GM06990 (cell line): ENCODE measurements around the gene P2RY6.

Experiments
- DNase-seq: peaks from one replicate; pipeline ENCODE4 v3.0.0-alpha.2; 2011; ENCODE audit not compliant: insufficient read length; ENCODE audit errors: extremely low read depth
- H3K27me3 ChIP-seq: replicated peaks from 2 replicates; pipeline ENCODE4 v1.6.0; 2011; ENCODE audit warnings: low read length; ENCODE audit not compliant: control insufficient read depth, insufficient read depth
- H3K36me3 ChIP-seq: 2 replicates; pipeline ENCODE4 v1.5.1; 2011; ENCODE audit warnings: low read length; ENCODE audit not compliant: control insufficient read depth, insufficient read depth
- H3K4me3 ChIP-seq: replicated peaks from 2 replicates; pipeline ENCODE4 v1.5.1; 2011; ENCODE audit warnings: low read depth, mild to moderate bottlenecking, control low read depth, low read length
- TF ChIP-seq, protein P1 (sequence below): IDR thresholded peaks from 2 replicates; pipeline ENCODE4 v1.5.1; 2011; ENCODE audit warnings: low read length, control low read depth, mild to moderate bottlenecking, inconsistent platforms; ENCODE audit not compliant: insufficient read depth, poor library complexity, severe bottlenecking

The P2RY6 gene

DNA sequence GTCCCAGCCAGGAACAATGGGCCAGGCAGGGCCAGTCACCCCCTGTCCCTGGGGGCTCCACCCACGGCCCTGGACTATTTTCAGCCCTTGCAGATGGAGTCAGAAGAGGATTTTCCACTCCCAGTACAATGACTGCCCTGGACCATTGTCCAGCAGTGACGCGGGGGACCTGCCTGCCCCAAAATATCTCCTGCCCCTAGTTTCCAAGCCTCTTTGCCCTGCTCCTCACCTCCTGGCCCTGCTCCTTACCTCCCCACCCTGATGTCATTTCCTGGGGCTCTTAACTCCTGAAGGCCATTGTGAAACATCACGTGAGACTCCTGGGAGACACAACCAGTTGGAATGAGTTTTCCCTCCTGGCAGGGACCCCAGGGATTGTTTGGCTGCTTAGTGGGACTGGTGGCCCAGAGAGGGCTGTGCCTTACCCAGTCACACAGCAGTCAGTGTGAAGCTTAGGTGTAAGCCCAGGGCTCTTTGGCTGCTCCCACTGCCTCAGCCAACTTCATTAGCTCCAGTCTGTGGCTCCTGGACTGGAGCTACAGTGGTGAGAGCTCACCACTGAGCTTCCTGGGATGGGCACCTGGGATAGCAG is 31.9 kb upstream of the P2RY6 start:
- DNase-seq, result no peak
- no peaks in the 10 kb centered on the region for H3K36me3 ChIP-seq

DNA sequence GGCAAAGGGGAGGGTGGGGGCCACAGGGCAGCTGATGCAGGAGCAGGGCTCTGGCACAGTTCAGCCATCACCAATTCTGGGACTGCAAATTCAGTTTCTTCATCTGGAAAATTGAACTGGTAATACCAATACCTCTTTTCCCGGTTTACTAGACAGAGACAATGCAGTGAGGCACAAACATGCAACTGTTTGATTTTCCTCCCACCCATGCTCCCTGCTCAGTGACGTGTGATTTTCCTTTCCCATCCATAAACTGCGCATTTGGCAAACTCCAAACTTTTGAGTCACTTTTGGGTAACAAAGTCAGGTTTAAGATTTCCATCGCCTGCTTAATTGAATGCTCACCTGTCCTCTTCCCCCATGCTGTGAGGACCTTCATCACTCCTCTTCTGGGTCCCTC is 30.8 kb upstream of the P2RY6 start:
- no peaks in the 10 kb centered on the region for H3K36me3 ChIP-seq
- no peak for DNase-seq
- TF ChIP-seq, protein P1, sequence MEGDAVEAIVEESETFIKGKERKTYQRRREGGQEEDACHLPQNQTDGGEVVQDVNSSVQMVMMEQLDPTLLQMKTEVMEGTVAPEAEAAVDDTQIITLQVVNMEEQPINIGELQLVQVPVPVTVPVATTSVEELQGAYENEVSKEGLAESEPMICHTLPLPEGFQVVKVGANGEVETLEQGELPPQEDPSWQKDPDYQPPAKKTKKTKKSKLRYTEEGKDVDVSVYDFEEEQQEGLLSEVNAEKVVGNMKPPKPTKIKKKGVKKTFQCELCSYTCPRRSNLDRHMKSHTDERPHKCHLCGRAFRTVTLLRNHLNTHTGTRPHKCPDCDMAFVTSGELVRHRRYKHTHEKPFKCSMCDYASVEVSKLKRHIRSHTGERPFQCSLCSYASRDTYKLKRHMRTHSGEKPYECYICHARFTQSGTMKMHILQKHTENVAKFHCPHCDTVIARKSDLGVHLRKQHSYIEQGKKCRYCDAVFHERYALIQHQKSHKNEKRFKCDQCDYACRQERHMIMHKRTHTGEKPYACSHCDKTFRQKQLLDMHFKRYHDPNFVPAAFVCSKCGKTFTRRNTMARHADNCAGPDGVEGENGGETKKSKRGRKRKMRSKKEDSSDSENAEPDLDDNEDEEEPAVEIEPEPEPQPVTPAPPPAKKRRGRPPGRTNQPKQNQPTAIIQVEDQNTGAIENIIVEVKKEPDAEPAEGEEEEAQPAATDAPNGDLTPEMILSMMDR, result no peak
- H3K27me3 ChIP-seq, result no peaks in the 10 kb centered on the region
- H3K4me3 ChIP-seq, result no peak overlapping the region

More for the DNA sequence above, 31.9 kb upstream of the P2RY6 start:
- TF ChIP-seq, protein P1, result no peak
- Histone ChIP-seq H3K27me3 (no peaks in the 10 kb centered on the region), H3K4me3 (no peak overlapping the region)

DNA sequence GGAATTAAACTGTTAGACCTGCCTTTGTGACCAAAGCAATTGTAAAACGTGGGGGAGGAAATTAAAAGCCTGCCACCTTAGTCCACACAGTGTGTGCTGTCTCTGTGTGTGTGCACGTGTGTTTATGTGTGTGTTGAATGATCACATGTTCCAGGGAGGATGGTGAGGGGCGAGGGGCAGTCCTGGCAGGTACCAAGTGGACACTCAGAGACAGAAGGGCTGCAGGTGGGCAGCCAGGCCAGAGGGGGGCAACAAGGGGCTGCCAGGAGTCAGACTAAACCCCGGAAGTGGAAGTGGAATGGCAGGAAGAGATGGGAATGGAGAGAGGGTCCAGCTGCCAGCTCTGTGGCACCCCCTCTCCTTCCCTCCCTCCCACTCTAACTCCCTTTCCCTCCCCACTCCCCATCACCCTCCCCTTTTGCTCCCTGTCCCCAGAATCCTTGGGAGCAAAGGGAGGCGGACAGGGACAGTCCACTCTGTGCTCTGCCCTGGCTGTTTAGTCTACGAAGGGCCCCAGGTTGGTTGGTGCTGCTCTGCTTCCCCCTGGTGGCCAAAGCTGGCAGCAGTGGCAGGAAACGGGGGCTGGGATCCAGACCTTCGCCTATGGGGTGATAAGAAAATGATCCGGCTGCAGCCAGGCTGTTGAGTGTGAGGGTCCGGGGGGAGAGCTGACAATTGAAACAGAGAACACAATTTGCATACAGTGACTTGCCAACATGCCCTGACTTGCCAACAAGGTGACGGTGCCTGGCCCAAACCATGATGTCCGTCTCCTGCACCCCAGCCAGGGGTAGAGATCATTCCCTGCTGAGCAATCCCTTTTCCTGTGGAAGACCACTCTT is 29.7 kb upstream of the P2RY6 start:
- peak overlapping the region; percentile 46 for H3K4me3 ChIP-seq

DNA sequence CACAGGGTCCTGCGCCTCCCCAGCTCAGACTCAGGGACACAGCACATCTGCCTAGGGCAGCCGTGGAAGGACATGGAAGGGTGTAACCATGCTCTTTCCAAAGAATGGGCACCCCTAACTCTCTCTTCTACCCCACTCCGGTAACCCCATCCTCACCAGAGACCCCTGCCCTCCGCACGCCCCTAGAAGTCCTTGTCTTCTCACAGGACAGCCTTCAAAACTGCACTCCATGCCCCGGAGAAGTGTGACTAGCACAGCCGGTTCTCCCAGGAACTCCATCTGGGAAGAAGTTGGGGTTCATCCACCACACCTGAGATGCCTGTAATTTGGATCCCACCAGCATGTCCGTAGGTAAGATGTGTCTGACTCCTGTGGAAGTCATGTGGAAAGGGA is 29.0 kb upstream of the P2RY6 start:
- Histone ChIP-seq H3K4me3 (no peak overlapping the region), H3K36me3 (no peaks in the 10 kb centered on the region), H3K27me3 (no peaks in the 10 kb centered on the region)
- DNase-seq, result no peak
- TF ChIP-seq, protein P1, result no peak

More for the DNA sequence above, 29.7 kb upstream of the P2RY6 start:
- no peaks in the 10 kb centered on the region for H3K36me3 ChIP-seq
- DNase-seq, result peak; percentile 77
- TF ChIP-seq, protein P1, result peak; percentile 93
- no peaks in the 10 kb centered on the region for H3K27me3 ChIP-seq

DNA sequence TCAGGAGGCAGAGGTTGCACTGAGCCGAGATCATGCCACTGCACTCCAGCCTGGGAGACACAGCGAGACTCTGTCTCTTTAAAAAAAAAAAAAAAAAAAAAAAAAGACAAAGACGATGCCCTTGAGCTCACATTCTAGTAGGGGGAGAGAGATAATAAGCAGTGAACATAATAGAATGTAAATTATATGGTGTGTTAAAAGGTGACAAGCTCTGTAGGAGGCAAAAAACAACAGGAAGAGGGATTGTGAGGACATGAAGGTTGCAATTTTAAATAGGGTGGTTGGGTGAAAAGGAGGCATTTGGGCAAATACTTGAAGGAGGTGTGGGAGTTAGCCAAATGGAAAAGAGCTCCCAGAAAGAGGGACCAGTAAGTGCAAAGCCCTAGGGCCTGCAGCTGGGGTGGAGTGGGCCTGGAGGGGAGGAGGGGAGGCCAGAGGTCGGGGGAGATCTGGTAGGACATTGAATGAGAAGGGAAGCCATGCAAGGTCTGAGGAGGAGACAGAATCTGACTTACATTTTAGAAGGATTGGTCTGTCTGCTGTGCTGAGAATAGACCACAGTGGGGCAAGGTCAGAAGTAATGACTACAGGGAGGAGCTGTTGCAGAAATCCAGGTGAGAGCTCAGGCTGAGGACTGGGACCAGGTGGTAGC is 27.4 kb upstream of the P2RY6 start:
- no peaks in the 10 kb centered on the region for H3K27me3 ChIP-seq
- DNase-seq, result no peak
- TF ChIP-seq, protein P1, result no peak
- no peaks in the 10 kb centered on the region for H3K36me3 ChIP-seq
- H3K4me3 ChIP-seq, result no peak overlapping the region
